Pancreas (tissue), 10 donors: ENCODE data around the gene PDE8A. TPM values are rescaled to one million over a fixed set of nuclear protein-coding genes. Genes with fewer than 3 reads are reported as not detected.
"Not testable (repeated sequence)": the region's sequence is repeated elsewhere in the genome, so short reads cannot be mapped to it uniquely, and the experiment has no call there.

Experiments used
- ATAC-seq, 4 donors: fragments of 200-7000 bp; cut with Tn5 transposase; one replicate each; pipeline versions ENCODE4 v1.8.0 to v1.9.1; 2020; ENCODE audit warnings: mild to moderate bottlenecking in 4 of 4, moderate library complexity in 4 of 4
- DNase-seq, 6 donors: peaks; one replicate each; pipeline ENCODE4 v3.0.0-alpha.2; 2020
- FAIRE-seq: peaks from 2 replicates; lab custom pipeline; 2012; peaks lifted over from hg19 to GRCh38; lab: Jason Lieb, UNC
- H3K27ac ChIP-seq, 4 donors: fragments of 200-600 bp; sonication (generic); 1 replicate in 3 of 4; 2 replicates in 1 of 4; pipeline versions ENCODE4 v1.5.0 to v1.8.0; 2020
- H3K27me3 ChIP-seq, 4 donors: fragments of 200-600 bp; one replicate each; pipeline ENCODE4 v1.8.0; 2021
- H3K36me3 ChIP-seq, 3 donors: fragments of 200-600 bp; sonication (generic) in 1 of 3; one replicate each; pipeline versions ENCODE4 v1.5.0 to v1.8.0; 2020 to 2021
- H3K4me1 ChIP-seq, 3 donors: fragments of 200-600 bp; one replicate each; pipeline ENCODE4 v1.8.0; 2021
- H3K4me3 ChIP-seq, 4 donors: fragments of 200-600 bp; sonication (generic) in 2 of 4; one replicate each; pipeline versions ENCODE4 v1.5.0 to v1.8.0; 2020 to 2021
- H3K9me3 ChIP-seq, 4 donors: fragments of 200-600 bp; one replicate each; pipeline ENCODE4 v1.8.0; 2021
- WGBS, 2 donors: extraction: QIAGEN DNeasy Blood & Tissue Kit; methylation state at CpG; one replicate each; pipeline ENCODE4 v1.1.7; 2013; 5-methylcytosine and 5-hydroxymethylcytosine counted together
- intact Hi-C, 3 donors: fragments of 100-400 bp; cut with DNase I; formaldehyde crosslinking; loops; one replicate each; pipeline versions ENCODE4 v1.11.1 to v1.14.2; 2022
- polyA plus RNA-seq, 2 donors: library from polyadenylated mRNA; stranded (reverse); fragments of 200-250 nt; gene quantifications; one replicate each; pipeline ENCODE4 v1.2.3, GENCODE V29; 2013
- total RNA-seq, 6 donors: library from RNA; stranded (reverse); fragmentation: NEBNext Ultra II Directional in 4 of 6; extraction: Animal tissue kit (Norgen Biotek cat#: 25700) in 4 of 6; gene quantifications; one replicate each; pipeline versions ENCODE4 v1.2.1 to v1.2.4, GENCODE V29; 2021 to 2023
- TF ChIP-seq, protein P1 (sequence below), 4 donors: fragments of 200-600 bp; sonication (generic) in 3 of 4; IDR thresholded peaks; one replicate each; pipeline versions ENCODE4 v1.5.0 to v1.8.0; 2021; ENCODE audit warnings: antibody characterized with exemption in 4 of 4
- donor health status: healthy with polysubstance abuse.
- donor health status: DM: no; HTN: no; CAD: no; lungs with moderate emphysema.
- donor health status: DM: no; HTN: no; CAD: no.
- donor health status: control.
- donor health status: control.
- donor health status: Bipolar disorder and iron deficiency.
- donor health status: DM: yes; HTN: yes; CAD: no.
- donor health status: DM: no; HTN: no; CAD: no.
- donor health status: DM: no; HTN: no; CAD: no.
- donor health status: DM: yes; HTN: yes; CAD: no.

PDE8A gene
- total and polyA plus RNA-seq, 8 donors = 14.7 to 31.3 (median 20.7) TPM

DNA sequence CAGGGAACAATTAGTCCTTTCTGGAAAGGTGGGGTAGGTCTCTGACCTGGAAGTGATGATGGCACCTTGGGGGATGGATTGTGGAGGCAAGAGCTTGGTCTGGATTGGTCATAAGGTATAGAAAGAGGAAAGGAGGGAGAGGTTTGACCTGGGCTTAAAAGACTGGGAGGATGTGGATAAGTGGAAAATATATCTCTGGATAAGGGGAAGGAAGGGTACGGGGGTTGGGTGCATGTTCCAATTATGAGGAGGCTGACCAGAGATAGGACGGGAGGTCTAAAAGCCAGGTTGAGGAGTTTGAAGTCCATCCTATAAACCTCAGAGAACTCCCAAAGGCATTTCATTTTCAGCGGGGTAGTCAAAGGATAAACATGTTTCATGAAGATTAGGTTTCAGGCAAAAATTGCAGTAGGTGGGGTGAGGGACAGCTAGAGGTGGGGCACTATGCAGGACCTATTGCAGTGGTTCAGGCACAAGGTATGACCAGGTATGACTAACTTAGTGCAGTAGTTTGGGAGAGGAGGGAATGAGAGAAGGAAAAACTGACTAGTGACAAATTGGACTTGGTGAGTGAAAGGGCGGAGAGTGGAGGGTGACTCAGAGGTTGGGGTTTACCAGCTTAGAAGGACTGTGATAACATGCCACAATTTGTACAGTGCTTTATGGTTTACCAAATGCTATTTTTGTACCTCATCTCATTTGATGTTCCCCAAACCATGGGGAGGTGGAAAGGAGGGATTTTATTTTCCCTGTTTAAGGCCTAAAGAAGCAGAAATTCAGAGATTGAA lies 10.7 kb downstream of the PDE8A start:
- no peak for FAIRE-seq
- DNase-seq = no peak
- H3K4me1 ChIP-seq = peaks cover 0 to 9% (median 0%) of the 10 kb centered on the region in 3 donors
- H3K27ac ChIP-seq = peak overlapping the region in 1 of 4 donors; percentile 15
- ATAC-seq = peak; percentile 46 to 90 (median 82)
- H3K4me3 ChIP-seq = no peak overlapping the region
- TF ChIP-seq, protein P1, sequence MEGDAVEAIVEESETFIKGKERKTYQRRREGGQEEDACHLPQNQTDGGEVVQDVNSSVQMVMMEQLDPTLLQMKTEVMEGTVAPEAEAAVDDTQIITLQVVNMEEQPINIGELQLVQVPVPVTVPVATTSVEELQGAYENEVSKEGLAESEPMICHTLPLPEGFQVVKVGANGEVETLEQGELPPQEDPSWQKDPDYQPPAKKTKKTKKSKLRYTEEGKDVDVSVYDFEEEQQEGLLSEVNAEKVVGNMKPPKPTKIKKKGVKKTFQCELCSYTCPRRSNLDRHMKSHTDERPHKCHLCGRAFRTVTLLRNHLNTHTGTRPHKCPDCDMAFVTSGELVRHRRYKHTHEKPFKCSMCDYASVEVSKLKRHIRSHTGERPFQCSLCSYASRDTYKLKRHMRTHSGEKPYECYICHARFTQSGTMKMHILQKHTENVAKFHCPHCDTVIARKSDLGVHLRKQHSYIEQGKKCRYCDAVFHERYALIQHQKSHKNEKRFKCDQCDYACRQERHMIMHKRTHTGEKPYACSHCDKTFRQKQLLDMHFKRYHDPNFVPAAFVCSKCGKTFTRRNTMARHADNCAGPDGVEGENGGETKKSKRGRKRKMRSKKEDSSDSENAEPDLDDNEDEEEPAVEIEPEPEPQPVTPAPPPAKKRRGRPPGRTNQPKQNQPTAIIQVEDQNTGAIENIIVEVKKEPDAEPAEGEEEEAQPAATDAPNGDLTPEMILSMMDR (IDR thresholded peaks at IDR 0.05) = no peak
- intact Hi-C loops = no loop called here
- no peaks in the 10 kb centered on the region for H3K9me3 ChIP-seq
- no peaks in the 10 kb centered on the region for H3K27me3 ChIP-seq
- H3K36me3 ChIP-seq = no peaks in the 10 kb centered on the region
- 82 to 85% methylated on average over 4 of the region's 4 CpGs for WGBS, 2 donors

DNA sequence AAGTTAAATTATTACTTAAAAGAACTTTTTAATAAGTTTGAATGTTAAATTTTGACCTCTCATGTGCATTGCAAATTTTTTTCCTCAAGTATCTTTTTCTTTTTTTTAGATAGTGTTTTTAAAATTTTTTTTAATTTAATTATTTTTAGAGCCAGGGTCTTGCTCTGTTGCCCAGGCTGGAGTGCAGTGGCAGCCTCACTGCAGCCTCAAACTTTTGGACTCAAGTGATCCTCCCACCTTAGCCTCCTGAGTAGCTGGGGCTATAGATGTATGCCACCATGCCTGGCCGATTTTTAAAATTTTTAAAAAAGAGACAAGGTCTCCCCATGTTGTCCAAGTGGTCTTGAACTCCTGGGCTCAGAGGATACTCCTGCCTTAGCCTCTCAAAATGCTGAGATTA lies 14.4 kb downstream of the PDE8A start:
- no peaks in the 10 kb centered on the region for H3K36me3 ChIP-seq
- ATAC-seq (no peak), DNase-seq (no peak), FAIRE-seq (no peak)
- peaks cover 16 to 24% (median 16%) of the 10 kb centered on the region in 3 donors for H3K4me1 ChIP-seq
- H3K4me3 ChIP-seq = no peak overlapping the region
- H3K27ac ChIP-seq = no peak overlapping the region
- 71 to 91% methylated on average over 1 of the region's 1 CpG for WGBS, 2 donors
- TF ChIP-seq, protein P1 (IDR thresholded peaks at IDR 0.05) = no peak
- no peaks in the 10 kb centered on the region for H3K9me3 ChIP-seq
- intact Hi-C loops = no loop called here
- no peaks in the 10 kb centered on the region for H3K27me3 ChIP-seq

DNA sequence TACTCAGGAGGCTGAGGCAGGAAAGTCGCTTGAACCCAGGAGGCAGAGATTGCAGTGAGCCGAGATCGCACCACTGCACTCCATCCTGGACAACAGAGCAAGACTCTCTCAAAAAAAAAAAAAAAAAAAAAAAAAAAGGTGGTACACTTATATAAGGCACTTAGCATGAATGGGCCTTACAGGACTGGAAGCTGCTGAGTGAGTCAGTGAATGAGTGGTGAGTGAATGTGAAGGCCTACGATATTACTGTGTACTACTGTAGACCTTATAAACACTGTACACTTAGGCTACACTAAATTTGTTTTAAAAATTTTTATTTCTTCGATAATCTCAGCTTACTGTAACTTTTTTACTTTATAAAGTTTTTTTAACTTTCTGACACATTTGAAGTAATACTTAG lies 15.1 kb downstream of the PDE8A start:
- intact Hi-C loops, H3K27ac ChIP-seq, H3K27me3 ChIP-seq, H3K9me3 ChIP-seq, H3K4me3 ChIP-seq, FAIRE-seq, H3K36me3 ChIP-seq, DNase-seq, ATAC-seq: not testable (repeated sequence)
- 76 to 79% methylated on average over 5 of the region's 5 CpGs for WGBS, 2 donors
- peaks cover 17 to 25% (median 18%) of the 10 kb centered on the region in 3 donors for H3K4me1 ChIP-seq

DNA sequence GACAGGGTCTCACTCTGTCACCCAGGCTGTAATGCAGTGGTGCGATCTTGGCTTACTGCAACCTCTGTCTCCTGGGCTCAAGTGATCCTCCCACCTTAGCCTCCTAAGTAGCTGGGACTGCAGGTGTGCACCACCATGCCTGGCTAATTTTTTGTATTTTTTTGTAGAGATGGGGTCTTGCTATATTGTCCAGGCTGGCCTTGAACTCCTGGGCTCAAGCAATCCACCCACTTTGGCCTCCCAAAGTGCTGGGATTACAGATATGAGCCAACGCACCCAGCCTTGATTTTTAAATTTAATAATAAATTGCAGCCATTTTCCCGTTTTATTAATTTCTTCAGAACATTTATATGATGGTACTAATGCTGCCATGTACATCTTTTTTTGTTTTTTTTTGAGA lies 15.6 kb downstream of the PDE8A start:
- peaks cover 17 to 24% (median 18%) of the 10 kb centered on the region in 3 donors for H3K4me1 ChIP-seq
- H3K36me3 ChIP-seq, H3K27ac ChIP-seq, FAIRE-seq, H3K27me3 ChIP-seq, intact Hi-C loops, H3K4me3 ChIP-seq, H3K9me3 ChIP-seq, DNase-seq, ATAC-seq: not testable (repeated sequence)
- WGBS, 2 donors = 96 to 97% methylated on average over 3 of the region's 3 CpGs

DNA sequence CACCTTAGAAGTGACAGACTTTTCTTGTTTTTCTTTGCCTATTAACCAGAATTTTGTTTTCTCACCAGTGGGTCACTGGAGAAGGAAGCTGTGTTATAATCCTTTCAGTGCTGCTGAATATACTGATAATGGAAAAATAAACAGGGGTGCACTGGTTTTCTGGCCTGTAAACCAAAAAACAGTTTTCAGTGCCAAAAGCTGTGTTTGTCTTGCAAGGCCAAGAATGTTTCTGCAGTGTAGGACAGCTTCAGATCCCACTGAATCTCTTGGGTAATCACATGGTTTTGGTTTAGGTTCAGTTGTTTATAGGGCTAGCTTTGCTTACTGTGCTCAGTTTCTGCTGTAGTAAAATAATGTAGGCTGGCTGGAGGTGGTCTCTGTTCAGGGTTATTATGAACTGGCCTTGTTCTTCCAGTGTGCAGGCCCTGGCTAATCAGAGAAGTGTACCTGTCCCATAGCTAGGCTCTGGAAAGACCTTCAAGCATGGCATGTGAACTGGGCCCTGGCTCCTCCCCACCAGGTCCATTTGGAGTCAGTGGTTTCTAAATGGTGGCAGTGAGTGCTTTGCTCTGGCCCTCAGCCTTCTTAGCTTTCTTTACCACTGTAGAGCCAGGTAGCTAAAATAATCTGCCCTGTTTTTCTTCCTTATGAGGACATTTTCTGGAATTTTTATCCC lies 18.7 kb downstream of the PDE8A start:
- DNase-seq (no peak), ATAC-seq (peak; percentile 36 to 74 (median 60)), FAIRE-seq (no peak)
- H3K27me3 ChIP-seq = no peaks in the 10 kb centered on the region
- peak overlapping the region in 3 of 4 donors; percentile 12 to 63 (median 61) for H3K27ac ChIP-seq
- TF ChIP-seq, protein P1 (IDR thresholded peaks at IDR 0.05) = no peak
- peaks cover 17 to 24% (median 18%) of the 10 kb centered on the region in 3 donors for H3K4me1 ChIP-seq
- no peaks in the 10 kb centered on the region for H3K36me3 ChIP-seq
- intact Hi-C loops = no loop called here
- no peak overlapping the region for H3K4me3 ChIP-seq
- no peaks in the 10 kb centered on the region for H3K9me3 ChIP-seq
